Activated T-cell treated with anti-CD3 and anti-CD28 coated beads for 24 hours (primary cell): ENCODE measurements around the gene PHLDB2.
"Not testable (repeated sequence)": the region's sequence is repeated elsewhere in the genome, so short reads cannot be mapped to it uniquely, and the experiment has no call there.

Experiments used
- DNase-seq: peaks from one replicate; pipeline ENCODE4 v3.0.0-alpha.2; 2020; ENCODE audit warnings: low read depth

PHLDB2 gene

GRCh38 chr3:111859061-111859973, at the start of gene PHLDB2:
Gene PHLDB2, plus strand, starts transcription at chr3:111859265. Its CDS starts 24,813 bp downstream, at chr3:111884078.
- peak; percentile 27 for DNase-seq

DNA sequence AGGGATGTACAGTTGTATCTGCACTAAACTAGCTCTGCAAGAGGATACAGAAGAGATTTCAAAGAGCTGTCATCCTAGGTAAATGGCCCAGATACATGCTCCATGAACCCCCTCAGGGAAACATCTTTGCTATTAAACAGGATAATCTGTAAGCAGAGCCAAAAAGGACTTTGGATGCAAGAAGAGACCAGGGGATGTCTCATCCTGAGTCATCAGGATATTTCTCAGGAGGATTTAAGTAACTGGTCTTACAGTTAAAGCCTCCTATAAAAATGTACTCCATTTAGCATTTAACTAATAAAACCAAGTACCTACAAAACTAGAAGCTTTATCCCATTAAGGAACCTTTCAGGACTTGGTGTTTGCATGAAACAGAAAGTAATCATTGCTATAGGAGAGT, 48.2 kb upstream of the PHLDB2 start:
- no peak for DNase-seq

DNA sequence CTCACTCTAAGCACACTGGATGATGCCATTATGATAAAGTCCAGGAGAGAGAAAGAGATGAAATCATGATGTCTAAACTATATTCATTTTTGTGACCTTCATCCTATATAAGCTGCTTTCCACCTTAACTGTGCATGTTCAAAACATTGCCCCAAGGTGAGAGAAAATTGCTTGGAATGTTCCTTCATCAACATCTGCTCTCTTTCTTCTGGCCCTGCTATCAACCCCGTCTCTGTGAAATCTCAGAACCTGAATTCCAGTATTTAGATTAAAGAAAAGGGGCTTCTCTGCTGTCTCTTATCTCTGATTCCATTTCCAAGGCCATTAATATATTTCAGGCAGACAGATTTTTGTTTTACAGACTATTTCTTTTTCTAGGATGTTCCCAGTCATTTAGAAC, 47.3 kb upstream of the PHLDB2 start:
- DNase-seq, result no peak

DNA sequence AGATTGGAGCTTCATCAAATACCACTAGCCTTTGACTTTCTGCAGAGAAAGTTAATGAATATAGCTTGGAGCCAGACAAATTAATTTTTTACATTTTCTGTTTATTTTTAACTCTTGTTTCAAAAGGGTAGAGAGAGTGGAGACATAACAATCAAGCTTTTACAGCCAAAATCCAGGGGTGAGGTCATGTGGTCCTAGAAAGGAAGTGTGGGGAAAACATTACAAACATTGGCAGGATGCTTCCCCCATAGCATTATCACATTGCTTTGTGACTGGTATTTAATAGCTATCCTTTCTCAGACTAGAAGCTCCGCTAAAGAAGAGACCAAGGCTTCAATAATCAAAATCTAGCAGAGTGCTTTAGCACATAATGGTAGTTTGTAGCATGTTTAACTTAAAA, 46.4 kb upstream of the PHLDB2 start:
- DNase-seq, result no peak

DNA sequence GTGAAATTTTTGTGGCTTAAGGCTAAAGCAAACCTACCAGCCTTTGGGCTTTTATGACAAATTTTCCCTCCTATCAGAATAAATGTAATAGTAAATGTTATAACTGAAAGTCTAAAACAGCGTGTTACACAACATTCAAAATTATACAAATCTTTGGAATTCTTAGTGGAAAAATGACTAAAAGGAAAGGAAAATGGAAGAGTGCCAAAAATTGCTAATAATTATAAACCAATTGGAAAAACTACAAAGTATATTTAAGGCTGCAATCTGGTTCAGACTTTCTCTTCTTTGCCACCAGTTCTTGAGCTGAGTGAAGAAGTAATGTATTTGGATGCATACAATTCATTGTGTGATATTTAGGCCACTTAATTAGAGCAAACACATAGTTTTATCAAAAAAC, 45.6 kb upstream of the PHLDB2 start:
- DNase-seq, result no peak

- DNase-seq, result no peak
Measured at GRCh38 chr3:111813979-111814378, 45.1 kb upstream of the PHLDB2 start.

DNA sequence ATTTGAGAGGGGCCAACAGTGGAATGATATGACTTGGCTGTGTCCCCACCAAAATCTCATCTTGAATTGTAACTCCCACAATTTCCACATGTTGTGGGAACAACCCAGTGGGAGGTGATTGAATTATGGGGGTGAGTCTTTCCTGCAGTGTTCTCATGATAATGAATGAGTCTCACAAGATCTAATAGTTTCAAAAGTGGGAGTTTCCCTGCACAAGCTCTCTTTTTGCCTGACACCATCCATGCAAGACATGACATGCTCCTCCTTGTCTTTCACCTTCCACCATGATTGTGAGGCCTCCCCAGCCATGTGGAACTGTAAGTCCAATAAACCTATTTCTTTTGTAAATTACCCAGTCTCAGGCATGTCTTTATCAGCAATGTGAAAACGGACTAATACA, 42.3 kb upstream of the PHLDB2 start:
- not testable (repeated sequence) for DNase-seq

DNA sequence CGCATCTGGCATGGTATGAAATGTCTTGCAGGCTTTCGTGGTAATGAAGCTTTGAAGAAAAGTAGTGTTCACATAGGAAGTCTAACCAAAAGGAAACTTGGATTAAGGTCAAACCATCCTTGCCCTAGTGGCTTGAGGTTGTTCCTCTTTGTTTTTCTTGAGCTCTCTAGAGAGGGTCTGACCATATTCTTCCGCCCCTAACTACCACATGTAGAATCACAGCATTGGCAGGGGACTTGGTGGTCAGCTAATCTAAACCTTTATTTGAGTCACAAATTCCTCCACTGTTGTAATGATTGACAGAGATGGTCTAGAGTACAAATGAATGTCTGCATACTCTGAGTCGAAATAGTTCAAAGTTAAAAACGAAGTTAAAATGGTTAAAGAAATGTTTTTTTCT, 39.1 kb upstream of the PHLDB2 start:
- no peak for DNase-seq

DNA sequence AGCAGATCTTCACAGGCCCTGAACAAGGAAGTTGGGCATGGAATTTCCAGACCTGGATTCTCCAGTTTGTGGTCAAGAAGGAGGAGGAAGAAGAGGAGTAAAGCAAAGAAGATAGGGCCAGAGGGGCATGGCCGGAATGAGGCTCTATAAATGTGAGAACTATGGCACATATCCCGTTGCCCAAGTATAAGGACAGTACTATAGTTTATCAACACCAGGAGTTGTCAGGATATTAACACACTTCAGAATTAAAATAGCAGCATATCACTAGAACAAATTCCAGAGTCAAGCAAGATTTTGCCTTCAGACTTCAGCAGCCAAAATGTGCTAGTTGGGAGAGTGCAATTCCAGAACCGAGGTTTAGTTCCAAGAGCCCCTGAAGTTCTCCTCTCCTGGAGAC, 38.4 kb upstream of the PHLDB2 start:
- DNase-seq, result no peak

GRCh38 chr3:111821891-111822290, 37.2 kb upstream of the PHLDB2 start:
- DNase-seq, result no peak

GRCh38 chr3:111822804-111823203, 36.3 kb upstream of the PHLDB2 start:
- no peak for DNase-seq

DNA sequence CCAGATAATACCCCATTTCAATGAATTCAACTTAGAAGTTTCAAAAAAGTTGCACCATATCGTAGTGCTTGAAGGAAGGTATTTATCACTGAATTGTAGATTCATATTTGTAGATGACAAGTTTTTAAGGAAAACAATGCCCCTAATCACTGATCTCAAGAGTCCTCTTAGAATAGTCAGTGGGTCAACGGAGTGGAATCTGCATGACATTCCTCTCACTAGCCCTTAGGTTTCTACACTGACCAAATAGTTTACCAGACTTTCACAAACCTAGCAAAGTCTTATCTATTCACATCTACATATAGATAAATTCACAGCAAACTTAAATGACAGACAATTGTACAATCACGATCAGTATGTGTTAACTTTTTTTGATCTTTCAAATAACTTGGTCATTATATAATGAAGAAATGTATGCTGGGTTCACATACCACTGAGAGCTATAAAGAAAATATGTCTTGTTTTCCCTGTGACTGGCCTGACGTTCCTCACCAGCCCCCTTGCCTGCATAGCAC, 35.7 kb upstream of the PHLDB2 start:
- DNase-seq, result no peak

DNA sequence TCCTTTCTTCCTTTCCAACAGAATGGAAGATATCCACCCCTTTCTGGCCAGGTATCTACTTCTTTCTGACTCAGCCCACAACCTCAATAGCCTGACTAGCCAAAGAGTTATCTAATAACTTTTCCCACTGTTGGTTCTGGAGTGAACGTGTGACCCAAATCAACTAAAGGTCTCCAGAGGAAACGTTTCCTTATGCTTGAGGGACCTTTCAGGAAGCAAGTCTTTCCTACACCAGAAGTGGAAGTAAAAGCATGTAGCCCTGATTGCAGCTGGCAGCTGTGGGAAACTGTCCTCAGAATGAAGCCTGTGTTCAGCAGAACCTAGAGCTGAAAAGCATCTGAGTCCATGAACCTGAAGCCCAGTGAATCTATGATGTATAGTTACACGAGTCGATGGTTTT, 34.7 kb upstream of the PHLDB2 start:
- no peak for DNase-seq

DNA sequence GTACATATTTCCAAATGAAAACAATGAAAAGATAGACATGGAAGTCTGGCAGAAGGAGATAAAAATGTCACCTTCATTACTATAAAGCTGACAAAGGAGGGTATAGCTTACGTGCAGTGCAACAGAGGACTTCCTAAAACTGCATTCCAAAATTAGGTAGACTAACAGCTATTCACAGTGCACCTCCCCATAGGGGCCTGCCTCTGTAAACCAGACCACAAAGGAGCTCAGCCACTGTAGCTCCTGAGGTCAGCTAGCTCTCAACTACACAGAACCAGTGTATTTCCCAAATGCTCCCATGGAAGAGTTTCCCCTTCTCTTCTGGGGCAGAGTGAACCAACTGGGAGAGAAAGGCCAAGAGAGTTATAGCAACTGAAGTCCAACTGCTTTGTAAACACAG, 31.2 kb upstream of the PHLDB2 start:
- no peak for DNase-seq

DNA sequence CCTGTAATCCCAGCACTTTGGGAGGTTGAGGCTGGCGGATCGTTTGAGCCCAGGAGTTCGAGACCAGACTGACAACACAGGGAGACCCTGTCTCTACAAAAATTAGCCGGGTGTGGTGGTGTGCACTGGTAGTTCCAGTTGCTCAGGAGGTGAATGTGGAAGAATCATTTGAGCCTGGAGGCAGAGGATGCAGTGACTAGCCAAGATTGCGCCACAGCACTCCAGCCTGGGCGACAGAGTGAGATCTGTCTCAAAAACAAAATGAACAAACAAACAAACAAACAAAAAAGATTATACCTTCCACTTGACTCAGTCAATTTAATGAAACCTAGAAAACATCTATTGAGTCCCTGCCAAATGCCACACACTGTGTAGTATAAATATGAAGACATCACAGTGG, 30.5 kb upstream of the PHLDB2 start:
- no peak for DNase-seq

DNA sequence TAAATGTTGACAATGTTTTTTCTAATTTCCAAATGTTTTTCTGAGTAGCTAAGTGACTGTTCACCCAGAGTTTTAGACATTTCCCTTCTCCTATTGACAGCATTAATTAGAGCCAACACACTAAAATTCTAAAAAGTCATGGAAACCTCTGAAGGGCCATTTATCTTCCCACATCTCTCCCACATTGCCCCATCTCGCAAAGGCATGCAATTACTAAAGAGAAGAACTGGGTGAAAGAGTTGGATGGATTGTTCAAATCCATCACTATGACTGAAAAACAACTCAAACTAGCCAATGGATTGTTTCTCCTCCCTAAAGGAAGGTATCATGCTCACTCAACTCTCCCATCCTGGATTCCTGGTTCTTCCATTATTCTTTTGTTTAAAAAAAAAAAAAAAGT, 30.0 kb upstream of the PHLDB2 start:
- DNase-seq, result no peak

- no peak for DNase-seq
Measured at GRCh38 chr3:111831840-111832239, 27.2 kb upstream of the PHLDB2 start.

- no peak for DNase-seq
Measured at GRCh38 chr3:111837112-111837511, 22.0 kb upstream of the PHLDB2 start.

DNA sequence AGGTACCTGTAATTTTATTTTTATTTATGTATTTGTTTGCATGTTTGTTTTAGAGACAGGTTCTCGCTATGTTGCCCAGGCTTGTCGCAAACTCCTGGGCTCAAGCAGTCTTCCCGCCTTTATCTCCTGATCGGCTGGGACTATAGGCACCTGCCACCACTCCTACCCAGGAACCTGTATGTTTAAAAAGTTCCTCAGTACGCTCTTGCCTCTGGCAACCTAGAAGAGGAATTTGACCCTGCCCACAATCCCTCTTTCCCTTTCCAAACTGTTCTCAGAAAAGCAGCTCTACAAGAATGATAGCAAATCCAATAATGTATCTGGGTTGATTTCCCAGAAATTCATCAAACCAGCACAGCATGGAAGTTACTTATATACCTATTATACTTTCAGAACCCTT, 20.9 kb upstream of the PHLDB2 start:
- no peak for DNase-seq

GRCh38 chr3:111846039-111846438, 13.0 kb upstream of the PHLDB2 start:
- DNase-seq, result no peak

DNA sequence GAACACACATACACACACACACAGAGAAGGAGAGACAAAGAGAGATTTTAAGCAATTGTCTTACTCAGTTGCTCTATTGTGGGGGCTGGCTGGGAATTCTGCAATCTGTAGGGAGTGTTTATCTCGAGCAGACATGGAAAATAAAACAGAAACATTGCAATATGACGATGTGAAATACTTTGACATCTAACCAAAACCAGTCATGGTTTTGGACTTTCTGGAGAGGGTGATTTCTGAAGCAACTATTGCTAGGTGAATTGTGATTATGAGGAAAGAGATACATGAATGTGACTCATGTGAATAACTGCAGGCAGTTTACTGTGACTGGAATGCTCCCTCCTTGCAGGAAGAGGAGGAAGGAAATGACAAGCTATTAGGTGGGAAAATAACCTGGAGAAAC, 12.3 kb upstream of the PHLDB2 start:
- DNase-seq, result no peak

DNA sequence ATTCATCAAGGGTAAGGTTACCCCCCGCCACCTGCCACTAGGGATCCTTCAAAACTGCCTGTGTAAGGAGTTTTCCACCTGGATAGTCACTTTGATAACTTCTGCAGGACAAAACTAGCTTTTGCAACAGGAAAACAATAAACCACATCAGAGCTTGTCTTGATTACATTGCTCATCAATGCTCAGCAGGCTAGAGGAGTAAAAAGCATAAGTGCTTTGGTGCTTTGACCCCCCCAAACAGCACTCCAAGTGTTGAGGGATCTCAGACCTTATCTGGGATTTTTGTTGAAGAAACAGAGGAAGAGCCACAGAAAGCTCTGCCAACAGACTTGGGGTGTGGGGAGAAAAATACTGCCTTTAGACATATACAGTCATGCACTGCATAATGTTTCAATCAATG, 10.8 kb upstream of the PHLDB2 start:
- DNase-seq, result no peak

DNA sequence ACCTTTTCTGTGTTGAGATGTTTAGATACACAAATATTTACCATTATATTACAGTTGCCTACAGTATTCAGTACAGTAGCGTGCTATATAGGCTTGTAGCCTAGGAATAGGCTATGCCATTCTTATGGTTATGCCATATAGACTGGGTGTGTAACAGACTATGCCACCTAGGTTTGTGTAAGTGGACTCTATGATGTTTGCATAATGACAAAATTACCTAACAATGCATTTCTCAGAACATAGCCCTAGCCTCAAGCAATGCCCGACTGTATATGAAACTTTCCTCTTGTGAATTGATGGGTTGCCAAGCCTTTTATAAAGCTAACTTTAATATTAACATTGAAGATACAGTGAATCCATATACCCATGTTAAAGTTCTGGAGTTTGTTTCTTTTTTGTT, 10.3 kb upstream of the PHLDB2 start:
- no peak for DNase-seq

GRCh38 chr3:111850537-111850936, 8.5 kb upstream of the PHLDB2 start:
- no peak for DNase-seq
